Measurements from ENCODE around the gene MAL.

Gene MAL

DNA sequence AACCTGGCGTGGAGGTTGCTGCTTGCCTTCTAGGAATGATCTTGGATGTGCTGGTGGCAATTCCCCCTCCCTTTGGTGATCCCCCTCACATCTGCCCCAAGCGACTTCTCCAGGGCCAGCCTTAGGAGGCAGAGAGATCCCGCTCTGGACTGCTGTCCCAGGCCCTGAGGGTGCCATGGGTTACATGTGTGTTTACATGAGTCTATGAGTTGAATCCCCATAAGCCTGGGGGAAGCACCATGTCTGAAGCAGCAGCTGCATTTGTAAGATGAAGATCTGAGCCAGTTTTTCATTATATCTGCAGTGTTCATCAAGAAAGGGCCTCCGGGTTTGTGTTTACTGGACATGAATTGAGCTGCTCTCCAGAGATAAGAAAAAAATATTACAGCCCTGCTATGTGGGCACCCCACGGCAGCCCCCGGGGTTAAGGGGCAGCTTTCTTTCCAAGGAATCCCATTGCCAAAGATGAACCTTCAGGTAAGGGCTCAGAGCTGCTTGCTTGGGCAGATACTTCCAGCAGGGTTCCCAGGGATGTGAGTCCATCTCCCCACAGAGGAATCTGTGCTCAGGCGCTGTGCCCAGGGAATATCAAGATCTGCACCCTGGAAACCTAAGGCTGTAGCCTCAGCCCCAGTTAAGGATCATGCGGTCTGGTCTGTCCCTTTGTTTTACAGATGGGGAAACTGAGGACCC is 50.1 kb downstream of the MAL start:
- H3K4me1 ChIP-seq: peaks cover 11 to 59% (median 47%) of the 10 kb centered on the region in 10 experiments

DNA sequence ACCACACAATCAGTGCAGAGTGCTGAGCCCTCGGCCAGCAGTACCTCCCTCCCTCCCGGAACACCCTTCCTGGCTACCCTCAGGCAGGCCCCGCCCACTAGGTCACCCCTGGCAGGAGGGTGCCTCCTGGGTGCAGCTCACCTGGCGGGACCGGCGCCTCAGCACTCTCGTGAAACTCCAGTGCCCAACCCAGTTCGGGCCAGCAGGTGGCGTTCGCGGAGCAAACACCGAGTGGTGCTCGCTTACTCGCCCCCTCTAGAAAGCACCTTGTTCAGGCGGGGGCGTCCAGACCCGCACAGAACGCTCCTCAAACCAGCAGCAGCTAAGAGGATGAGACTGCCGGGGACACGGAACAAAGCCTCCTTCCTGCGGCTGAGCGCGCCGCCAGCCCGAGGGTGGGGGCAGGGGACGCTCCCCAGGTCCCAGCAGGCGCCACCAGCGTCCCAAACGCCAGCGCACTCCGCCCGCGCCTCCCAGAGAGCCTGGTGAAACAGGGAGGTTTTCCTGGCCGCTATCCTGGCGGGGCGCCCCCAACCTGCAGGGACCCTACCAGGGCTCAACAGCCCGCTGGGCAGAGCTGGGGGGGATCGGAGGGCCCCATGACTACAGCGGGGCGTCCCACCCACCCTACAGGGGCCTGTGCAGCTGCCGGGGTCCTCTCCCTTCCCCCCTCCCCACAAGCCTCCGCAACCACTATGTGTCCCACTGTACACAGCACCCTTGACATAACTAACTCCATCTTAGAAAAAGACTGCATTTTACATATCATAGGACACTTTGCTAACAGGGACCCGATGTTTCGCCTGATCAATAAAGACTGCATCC is 51.4 kb downstream of the MAL start:
- Histone ChIP-seq H3K9ac (peak overlapping the region in 10 of 11 experiments; percentile 26 to 61 (median 44); a peak in 17 of 22 replicates), H3K27ac (no peak overlapping the region), H3K4me2 (peak overlapping the region; percentile 88 to 99 (median 94))

More for the DNA sequence above, 50.1 kb downstream of the MAL start:
- Histone ChIP-seq H4K20me1 (no peaks in the 10 kb centered on the region; a peak in 3 of 22 replicates), H3K9ac (peak overlapping the region in 1 of 11 experiments; percentile 2; a peak in 1 of 22 replicates), H3K27me3 (peaks cover 0 to 37% (median 0%) of the 10 kb centered on the region in 11 experiments; a peak in 5 of 22 replicates), H3K4me2 (peak overlapping the region in 9 of 11 experiments; percentile 88 to 99 (median 94); a peak in 17 of 22 replicates), H3K4me3 (no peak overlapping the region; a peak in 2 of 20 replicates), H3K27ac (peak overlapping the region in 3 of 11 experiments; percentile 20 to 67 (median 43); a peak in 2 of 22 replicates), H3K36me3 (no peaks in the 10 kb centered on the region), H3K9me3 (replicated peaks in 1 of 11) (no peaks in the 10 kb centered on the region)
- TF ChIP-seq Cebpa-rat (IDR thresholded peaks at IDR 0.05): no peak

DNA sequence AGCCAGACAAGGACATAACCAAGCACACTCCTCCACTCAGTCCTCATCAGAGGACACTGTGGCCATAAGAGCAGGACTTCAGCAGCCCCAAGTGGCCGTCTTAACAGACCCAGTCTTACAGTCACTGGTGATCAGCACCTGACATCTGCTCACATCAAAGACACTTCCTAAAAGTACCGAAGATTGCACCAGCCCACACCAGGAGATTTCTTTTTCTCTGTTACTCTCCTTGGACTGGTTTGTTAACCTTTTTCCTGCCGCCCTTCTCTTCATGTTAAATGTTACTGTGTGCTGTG is 52.0 kb downstream of the MAL start:
- Histone ChIP-seq H3K4me1 (peaks cover 11 to 59% (median 47%) of the 10 kb centered on the region in 10 experiments), H3K27me3 (peaks cover 0 to 37% (median 0%) of the 10 kb centered on the region in 11 experiments; a peak in 5 of 22 replicates), H3K9me3 (replicated peaks in 1 of 11) (no peaks in the 10 kb centered on the region), H3K27ac (no peak overlapping the region), H3K36me3 (no peaks in the 10 kb centered on the region), H4K20me1 (no peaks in the 10 kb centered on the region; a peak in 3 of 22 replicates), H3K4me3 (no peak overlapping the region; a peak in 2 of 20 replicates), H3K9ac (no peak overlapping the region), H3K4me2 (peak overlapping the region in 10 of 11 experiments; percentile 88 to 99 (median 93); a peak in 19 of 22 replicates)
- TF ChIP-seq Cebpa-rat (IDR thresholded peaks at IDR 0.05): no peak

More for the DNA sequence above, 51.4 kb downstream of the MAL start:
- H4K20me1 ChIP-seq: no peaks in the 10 kb centered on the region; a peak in 3 of 22 replicates
- H3K4me3 ChIP-seq: peak overlapping the region; percentile 47 to 69 (median 56)
- H3K27me3 ChIP-seq: peaks cover 0 to 37% (median 0%) of the 10 kb centered on the region in 11 experiments; a peak in 5 of 22 replicates
- peaks cover 11 to 59% (median 47%) of the 10 kb centered on the region in 10 experiments for H3K4me1 ChIP-seq
- no peaks in the 10 kb centered on the region for H3K9me3 ChIP-seq (replicated peaks in 1 of 11)
- no peaks in the 10 kb centered on the region for H3K36me3 ChIP-seq
- no peak for TF ChIP-seq Cebpa-rat (IDR thresholded peaks at IDR 0.05)

DNA sequence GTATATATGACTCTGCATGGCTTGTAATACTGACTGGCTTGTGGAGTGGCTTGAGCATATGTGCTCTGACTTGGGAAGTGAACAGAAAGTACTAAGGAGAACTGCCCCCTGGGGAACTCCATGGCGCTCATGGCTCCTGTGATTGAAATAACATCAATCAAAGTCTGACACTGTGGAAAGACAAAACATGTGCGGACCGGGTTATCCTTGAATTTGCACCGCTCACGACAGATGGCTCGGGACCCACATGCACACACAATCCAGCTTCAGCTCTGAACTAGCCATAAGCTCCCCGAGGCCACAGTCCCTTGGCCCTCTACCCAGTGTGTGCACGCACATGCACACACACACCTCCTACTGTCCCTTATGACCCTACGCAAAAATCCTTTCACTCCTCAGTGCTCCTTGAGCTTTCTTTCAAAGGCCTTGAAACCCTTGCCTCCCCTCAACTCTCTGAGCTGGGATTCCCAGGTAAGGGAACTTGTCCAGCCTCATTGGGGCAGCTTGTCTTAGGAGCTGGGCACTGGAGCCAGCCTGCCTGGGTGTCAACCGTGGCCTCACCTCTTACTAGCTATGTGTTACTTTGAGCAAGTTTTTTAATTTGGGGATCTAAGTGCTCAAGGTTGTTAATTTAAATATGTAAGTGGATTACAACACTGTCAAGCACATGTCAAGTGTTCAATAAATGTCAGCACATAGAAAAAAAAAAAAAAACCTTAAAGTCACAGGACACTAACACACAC is 52.5 kb downstream of the MAL start:
- Histone ChIP-seq H3K9me3 (replicated peaks in 1 of 11) (no peaks in the 10 kb centered on the region), H3K4me2 (peak overlapping the region in 5 of 11 experiments; percentile 18 to 99 (median 94); a peak in 6 of 22 replicates), H3K4me1 (peaks cover 11 to 58% (median 46%) of the 10 kb centered on the region in 10 experiments), H3K27ac (no peak overlapping the region), H3K27me3 (peaks cover 0 to 37% (median 0%) of the 10 kb centered on the region in 11 experiments; a peak in 5 of 22 replicates), H3K36me3 (no peaks in the 10 kb centered on the region), H3K9ac (no peak overlapping the region), H4K20me1 (no peaks in the 10 kb centered on the region; a peak in 3 of 22 replicates), H3K4me3 (no peak overlapping the region)
- TF ChIP-seq Cebpa-rat (IDR thresholded peaks at IDR 0.05): no peak

DNA sequence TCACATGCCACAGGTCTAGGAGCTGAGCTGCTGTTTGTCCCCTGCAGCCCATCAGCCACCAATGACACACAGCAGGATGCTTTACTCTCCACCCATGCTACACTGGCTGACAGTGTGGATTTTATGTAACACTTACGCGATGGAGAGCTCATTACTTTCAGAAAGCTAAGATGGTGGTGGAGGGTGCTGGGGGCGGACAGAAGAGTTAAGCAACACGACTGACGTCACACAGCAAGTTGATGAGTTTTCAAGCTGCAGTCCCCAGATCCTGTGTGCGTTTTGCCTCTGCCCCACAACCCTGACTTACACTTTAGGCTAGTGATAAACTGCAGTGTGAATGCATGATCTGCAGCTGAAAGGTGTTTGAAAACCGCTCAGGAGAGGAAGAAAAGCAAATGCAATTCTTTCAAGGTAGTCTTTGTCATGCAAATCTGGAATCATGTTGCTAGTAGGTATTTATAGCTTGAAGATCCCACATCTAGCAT is 53.7 kb downstream of the MAL start:
- no peaks in the 10 kb centered on the region; a peak in 3 of 22 replicates for H4K20me1 ChIP-seq
- no peak overlapping the region for H3K27ac ChIP-seq
- no peak overlapping the region for H3K4me2 ChIP-seq
- peaks cover 0 to 9% (median 0%) of the 10 kb centered on the region in 11 experiments; a peak in 4 of 22 replicates for H3K36me3 ChIP-seq
- H3K4me3 ChIP-seq: no peak overlapping the region
- H3K27me3 ChIP-seq: peaks cover 0 to 34% (median 0%) of the 10 kb centered on the region in 11 experiments; a peak in 5 of 22 replicates
- no peak for TF ChIP-seq Cebpa-rat (IDR thresholded peaks at IDR 0.05)
- H3K4me1 ChIP-seq: peaks cover 6 to 46% (median 34%) of the 10 kb centered on the region in 10 experiments
- H3K9me3 ChIP-seq (replicated peaks in 1 of 11): no peaks in the 10 kb centered on the region
- no peak overlapping the region for H3K9ac ChIP-seq

DNA sequence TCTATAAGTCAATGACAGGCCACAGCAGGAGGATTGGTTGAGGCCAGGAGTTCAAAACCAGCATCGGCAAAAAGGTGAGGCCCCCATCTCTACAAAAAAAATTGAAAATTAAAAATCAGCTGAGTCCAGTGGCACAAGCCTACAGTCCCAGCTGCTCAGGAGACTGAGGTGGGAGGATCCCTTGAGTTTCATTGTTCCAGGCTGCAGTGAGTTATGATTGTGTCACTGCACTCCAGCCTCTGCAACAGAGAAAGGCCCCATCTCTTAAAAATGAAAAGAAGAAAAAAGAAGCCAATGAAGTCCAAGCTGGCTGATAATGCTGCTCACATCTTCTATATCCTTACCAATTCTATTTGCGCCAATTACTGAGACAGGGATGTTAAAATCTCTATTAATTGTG is 57.0 kb downstream of the MAL start:
- H3K27ac ChIP-seq: no peak overlapping the region

DNA sequence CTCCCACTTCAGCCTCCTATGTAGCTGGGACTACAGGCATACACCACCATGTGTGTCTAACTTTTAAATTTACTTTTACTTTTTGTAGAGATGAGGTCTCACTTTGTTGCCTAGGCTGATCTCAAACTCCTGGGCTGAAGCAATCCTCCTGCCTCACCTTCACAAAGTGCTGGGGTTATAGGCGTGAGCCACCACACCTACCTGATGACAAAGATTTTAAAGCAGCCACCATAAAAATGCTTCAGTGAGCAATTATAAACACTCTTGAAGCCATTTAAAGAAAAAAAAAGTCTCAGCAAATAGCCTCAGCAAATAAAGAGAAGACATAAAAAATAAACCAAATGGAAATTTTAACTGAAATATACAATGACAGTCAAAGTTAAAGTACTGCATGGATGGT is 60.5 kb downstream of the MAL start:
- no peak overlapping the region for H3K4me3 ChIP-seq
- H3K27me3 ChIP-seq: no peaks in the 10 kb centered on the region
- peaks cover 0 to 15% (median 2%) of the 10 kb centered on the region in 11 experiments; a peak in 7 of 22 replicates for H4K20me1 ChIP-seq
- peaks cover 57 to 73% (median 65%) of the 10 kb centered on the region in 11 experiments for H3K36me3 ChIP-seq
- H3K9me3 ChIP-seq (replicated peaks in 1 of 11): no peaks in the 10 kb centered on the region
- H3K4me2 ChIP-seq: no peak overlapping the region
- no peak overlapping the region for H3K27ac ChIP-seq
- H3K4me1 ChIP-seq: no peaks in the 10 kb centered on the region
- no peak for TF ChIP-seq Cebpa-rat (IDR thresholded peaks at IDR 0.05)
- no peak overlapping the region for H3K9ac ChIP-seq

More for the DNA sequence above, 57.0 kb downstream of the MAL start:
- peaks cover 0 to 6% (median 0%) of the 10 kb centered on the region in 11 experiments; a peak in 1 of 22 replicates for H3K27me3 ChIP-seq
- H4K20me1 ChIP-seq: no peaks in the 10 kb centered on the region; a peak in 2 of 22 replicates
- no peak overlapping the region for H3K4me2 ChIP-seq
- peaks cover 0 to 14% (median 2%) of the 10 kb centered on the region in 10 experiments; a peak in 11 of 20 replicates for H3K4me1 ChIP-seq
- peaks cover 27 to 41% (median 32%) of the 10 kb centered on the region in 11 experiments for H3K36me3 ChIP-seq
- TF ChIP-seq Cebpa-rat (IDR thresholded peaks at IDR 0.05): no peak
- no peaks in the 10 kb centered on the region for H3K9me3 ChIP-seq (replicated peaks in 1 of 11)
- no peak overlapping the region for H3K4me3 ChIP-seq
- no peak overlapping the region for H3K9ac ChIP-seq

DNA sequence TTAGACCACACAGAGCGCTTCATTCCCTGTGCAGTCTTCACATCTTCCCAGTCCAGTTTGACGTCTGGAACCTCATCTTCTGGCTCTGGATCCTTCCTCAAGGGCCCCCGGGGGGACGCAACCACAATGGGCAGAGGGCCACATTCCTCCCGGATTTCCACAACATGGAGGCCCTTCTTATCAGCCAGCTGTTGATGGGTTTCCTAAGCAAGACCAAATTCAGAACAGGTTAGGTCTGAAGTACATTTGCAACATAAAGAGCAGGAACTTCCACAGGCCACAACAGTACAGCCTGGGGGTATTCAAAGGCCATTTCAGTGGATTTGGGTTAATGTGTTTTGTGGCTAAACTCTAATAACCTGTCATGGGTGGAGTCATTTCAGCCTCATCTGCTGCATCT is 61.9 kb downstream of the MAL start:
- no peaks in the 10 kb centered on the region for H3K9me3 ChIP-seq (replicated peaks in 1 of 11)
- no peak for TF ChIP-seq Cebpa-rat (IDR thresholded peaks at IDR 0.05)
- peaks cover 0 to 25% (median 14%) of the 10 kb centered on the region in 11 experiments; a peak in 11 of 22 replicates for H4K20me1 ChIP-seq
- no peak overlapping the region for H3K4me2 ChIP-seq
- H3K36me3 ChIP-seq: peaks cover 70 to 87% (median 78%) of the 10 kb centered on the region in 11 experiments
- no peak overlapping the region for H3K27ac ChIP-seq
- no peak overlapping the region for H3K4me3 ChIP-seq
- H3K4me1 ChIP-seq: no peaks in the 10 kb centered on the region
- H3K9ac ChIP-seq: no peak overlapping the region
- no peaks in the 10 kb centered on the region for H3K27me3 ChIP-seq
